Measurements from ENCODE around the gene CNR1.

Gene CNR1

DNA sequence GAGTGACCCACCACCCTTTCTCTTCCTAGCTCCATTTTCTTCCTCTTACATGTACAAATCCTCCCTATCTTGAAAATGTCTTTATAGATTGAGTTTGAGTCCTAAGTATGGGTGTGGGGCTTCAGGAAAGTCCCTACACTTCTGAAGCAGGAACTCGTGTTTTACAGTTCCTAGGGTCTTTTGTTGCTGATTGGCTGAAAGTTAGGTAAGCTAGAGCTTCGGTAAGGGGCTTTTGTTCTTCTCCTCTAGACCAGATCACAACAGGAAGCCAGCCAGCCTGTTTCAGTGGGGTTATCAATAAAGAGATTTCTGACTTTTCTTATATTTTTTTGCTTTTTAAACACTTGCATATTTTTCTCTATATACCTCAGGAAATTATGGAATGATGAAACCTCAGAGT lies 51.3 kb downstream of the CNR1 start:
- TF ChIP-seq, protein P1, sequence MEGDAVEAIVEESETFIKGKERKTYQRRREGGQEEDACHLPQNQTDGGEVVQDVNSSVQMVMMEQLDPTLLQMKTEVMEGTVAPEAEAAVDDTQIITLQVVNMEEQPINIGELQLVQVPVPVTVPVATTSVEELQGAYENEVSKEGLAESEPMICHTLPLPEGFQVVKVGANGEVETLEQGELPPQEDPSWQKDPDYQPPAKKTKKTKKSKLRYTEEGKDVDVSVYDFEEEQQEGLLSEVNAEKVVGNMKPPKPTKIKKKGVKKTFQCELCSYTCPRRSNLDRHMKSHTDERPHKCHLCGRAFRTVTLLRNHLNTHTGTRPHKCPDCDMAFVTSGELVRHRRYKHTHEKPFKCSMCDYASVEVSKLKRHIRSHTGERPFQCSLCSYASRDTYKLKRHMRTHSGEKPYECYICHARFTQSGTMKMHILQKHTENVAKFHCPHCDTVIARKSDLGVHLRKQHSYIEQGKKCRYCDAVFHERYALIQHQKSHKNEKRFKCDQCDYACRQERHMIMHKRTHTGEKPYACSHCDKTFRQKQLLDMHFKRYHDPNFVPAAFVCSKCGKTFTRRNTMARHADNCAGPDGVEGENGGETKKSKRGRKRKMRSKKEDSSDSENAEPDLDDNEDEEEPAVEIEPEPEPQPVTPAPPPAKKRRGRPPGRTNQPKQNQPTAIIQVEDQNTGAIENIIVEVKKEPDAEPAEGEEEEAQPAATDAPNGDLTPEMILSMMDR (IDR thresholded peaks at IDR 0.05; ENCODE audit: insufficient read depth, low read length, poor library complexity, severe bottlenecking): no peak
- no peaks in the 10 kb centered on the region for H3K36me3 ChIP-seq (ENCODE audit: control insufficient read depth, insufficient read depth, low read length)
- H3K27me3 ChIP-seq (replicated peaks; ENCODE audit: control insufficient read depth, insufficient read depth, low read length): no peaks in the 10 kb centered on the region
- no peak overlapping the region for H3K4me3 ChIP-seq (replicated peaks; ENCODE audit: low read depth, low read length)
- DNase-seq (ENCODE audit: extremely low read depth, insufficient read length): no peak

DNA sequence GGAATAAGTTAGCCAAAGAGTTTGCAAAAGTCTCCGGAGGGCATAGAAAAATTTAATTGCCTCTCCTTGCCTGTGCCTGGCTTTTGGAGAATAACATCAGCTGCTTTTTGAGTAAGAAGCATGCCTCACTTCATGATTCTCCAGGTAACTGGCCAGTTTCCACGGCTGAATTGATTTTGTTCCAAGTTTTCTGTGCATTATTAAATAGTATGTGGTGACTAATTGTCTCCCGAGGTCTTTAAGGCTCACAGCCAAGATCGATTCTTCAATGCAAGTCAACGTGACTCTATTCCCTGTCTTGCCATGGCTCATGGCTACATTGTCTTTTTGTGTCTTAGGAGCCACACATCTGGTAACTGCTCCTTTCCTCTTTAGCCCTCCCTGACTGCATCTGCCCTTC lies 54.2 kb downstream of the CNR1 start:
- TF ChIP-seq, protein P1 (IDR thresholded peaks at IDR 0.05; ENCODE audit: insufficient read depth, low read length, poor library complexity, severe bottlenecking): no peak
- no peak overlapping the region for H3K4me3 ChIP-seq (replicated peaks; ENCODE audit: low read depth, low read length)
- H3K27me3 ChIP-seq (replicated peaks; ENCODE audit: control insufficient read depth, insufficient read depth, low read length): no peaks in the 10 kb centered on the region
- DNase-seq (ENCODE audit: extremely low read depth, insufficient read length): no peak
- H3K36me3 ChIP-seq (ENCODE audit: control insufficient read depth, insufficient read depth, low read length): no peaks in the 10 kb centered on the region

DNA sequence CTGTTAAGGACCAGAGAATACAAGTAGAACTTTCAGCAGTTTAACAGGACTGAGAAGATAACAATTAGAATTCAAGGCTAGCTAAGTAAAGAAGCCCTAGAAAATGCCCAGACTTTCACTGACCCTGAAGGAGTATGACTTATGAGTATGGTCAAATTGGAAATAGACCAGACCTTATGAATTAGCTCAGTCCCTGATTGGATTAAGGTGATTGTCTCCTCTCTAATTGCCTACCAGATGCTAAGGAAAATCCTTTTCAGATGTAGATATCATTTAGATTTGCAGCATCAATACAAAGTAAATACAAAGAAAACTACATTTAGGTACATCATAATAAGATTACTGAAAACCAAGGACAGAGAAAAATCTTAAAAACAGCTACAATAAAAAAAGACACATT lies 58.9 kb downstream of the CNR1 start:
- TF ChIP-seq, protein P1 (IDR thresholded peaks at IDR 0.05; ENCODE audit: insufficient read depth, low read length, poor library complexity, severe bottlenecking): no peak
- Histone ChIP-seq H3K36me3 (ENCODE audit: control insufficient read depth, insufficient read depth, low read length) (no peaks in the 10 kb centered on the region), H3K27me3 (replicated peaks; ENCODE audit: control insufficient read depth, insufficient read depth, low read length) (no peaks in the 10 kb centered on the region), H3K4me3 (replicated peaks; ENCODE audit: low read depth, low read length) (no peak overlapping the region)
- no peak for DNase-seq (ENCODE audit: extremely low read depth, insufficient read length)

DNA sequence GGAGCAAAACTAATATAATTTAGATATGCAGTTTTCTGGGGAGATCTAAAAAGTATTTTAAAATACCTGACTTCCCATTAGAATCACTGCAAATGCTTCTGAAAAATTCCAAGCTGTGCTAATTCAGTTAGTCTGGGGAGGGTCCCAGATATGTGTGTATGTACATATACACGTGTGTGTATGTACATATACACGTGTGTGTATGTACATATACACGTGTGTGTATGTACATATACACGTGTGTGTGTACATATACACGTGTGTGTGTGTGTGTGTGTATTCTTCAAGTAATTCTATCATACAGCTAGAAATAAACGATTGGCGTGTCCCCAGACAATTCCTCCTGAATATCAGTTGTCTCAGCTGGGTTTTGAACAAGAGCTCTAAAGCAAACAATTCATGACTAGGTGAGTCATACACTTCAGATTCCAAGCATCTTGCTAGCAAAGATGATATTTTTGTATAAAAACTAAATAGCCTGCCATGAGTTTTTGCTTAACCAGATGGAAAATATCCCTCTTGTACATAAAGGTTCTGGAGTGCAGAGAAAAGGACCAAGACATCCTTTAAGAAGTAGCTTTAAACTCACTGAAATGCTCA lies 60.3 kb downstream of the CNR1 start:
- Histone ChIP-seq H3K27me3 (replicated peaks; ENCODE audit: control insufficient read depth, insufficient read depth, low read length) (no peaks in the 10 kb centered on the region), H3K4me3 (replicated peaks; ENCODE audit: low read depth, low read length) (no peak overlapping the region), H3K36me3 (ENCODE audit: control insufficient read depth, insufficient read depth, low read length) (no peaks in the 10 kb centered on the region)
- no peak for DNase-seq (ENCODE audit: extremely low read depth, insufficient read length)
- TF ChIP-seq, protein P1 (IDR thresholded peaks at IDR 0.05; ENCODE audit: insufficient read depth, low read length, poor library complexity, severe bottlenecking): no peak
